HepG2 (cell line): Measurements from ENCODE around the gene TMEM270. TPM values are rescaled to one million over a fixed set of nuclear protein-coding genes. Genes with fewer than 3 reads are reported as not detected.

Source experiments
- ATAC-seq: fragments of 200-7000 bp; cut with Tn5 transposase; 3 replicates; pipeline ENCODE4 v1.9.1; 2020; ENCODE audit warnings: mild to moderate bottlenecking, moderate library complexity
- BruUV-seq: library from RNA; stranded (reverse); fragments of 400-500 nt; replicated peaks from 2 replicates; lab custom pipeline; 2021; lab: Mats Ljungman, UMichigan
- CTCF ChIA-PET: fragments of 300-600 bp; formaldehyde crosslinking; extraction: SDS; loops from one replicate; lab custom pipeline; 2021; ENCODE audit warnings: low total read pairs, inconsistent platforms, low intra/inter-chr PET ratio; lab: Yijun Ruan, JAX
- POLR2A ChIA-PET: fragments of 350-600 bp; sonication (Branson Sonifier 250); formaldehyde crosslinking; loops from one replicate; lab custom pipeline; 2020; ENCODE audit warnings: antibody characterized with exemption, inconsistent platforms; lab: Yijun Ruan, JAX
- DNase-seq: peaks from one replicate; pipeline ENCODE4 v3.0.0-alpha.2; 2015; ENCODE audit warnings: low spot score
- FAIRE-seq: peaks from 3 replicates; lab custom pipeline; 2011; peaks lifted over from hg19 to GRCh38; lab: Jason Lieb, UNC
- H2AFZ ChIP-seq: one replicate; pipeline ENCODE4 v1.6.1; 2011; ENCODE audit warnings: low read length, inconsistent platforms
- H3K27ac ChIP-seq: fragments of 300-600 bp; 3 replicates; pipeline ENCODE4 v1.8.0; 2011; ENCODE audit warnings: mixed run types, mild to moderate bottlenecking, mixed read lengths, low read length, inconsistent platforms; ENCODE audit not compliant: insufficient read depth; ENCODE audit errors: extremely low read length
- H3K27me3 ChIP-seq, 2 experiments: fragments of 200-600 bp in 1 of 2; 2 replicates in 1 of 2; 3 replicates in 1 of 2; pipeline versions ENCODE4 v1.6.0 to v1.8.0; 2011; ENCODE audit warnings: low read length in 2 of 2, mild to moderate bottlenecking in 2 of 2, moderate library complexity in 2 of 2, inconsistent platforms in 1 of 2; ENCODE audit not compliant: insufficient read depth in 2 of 2, control insufficient read depth in 1 of 2
- H3K36me3 ChIP-seq, 2 experiments: fragments of 200-600 bp in 1 of 2; replicated peaks in 1 of 2; 2 replicates in 1 of 2; 3 replicates in 1 of 2; pipeline versions ENCODE4 v1.5.1 to v1.8.0; 2011; ENCODE audit warnings: low read length in 2 of 2, inconsistent platforms in 1 of 2; ENCODE audit not compliant: insufficient read depth in 2 of 2, control insufficient read depth in 1 of 2
- H3K4me1 ChIP-seq: 2 replicates; pipeline ENCODE4 v1.5.1; 2012; ENCODE audit warnings: low read length, inconsistent platforms; ENCODE audit not compliant: insufficient read depth
- H3K4me2 ChIP-seq: 2 replicates; pipeline ENCODE4 v1.6.0; 2011; ENCODE audit warnings: low read depth, low read length, inconsistent platforms
- H3K4me3 ChIP-seq, 3 experiments: fragments of 200-600 bp in 1 of 3; sonication (generic), shearing (Covaris generic) in 1 of 3; replicated peaks in 1 of 3; 2 replicates each; pipeline ENCODE4 v1.5.1; 2011 to 2016; ENCODE audit warnings: low read length in 3 of 3, inconsistent platforms in 2 of 3, low read depth in 2 of 3, mild to moderate bottlenecking in 2 of 3, control low read depth in 1 of 3, mixed read lengths in 1 of 3; ENCODE audit not compliant: insufficient read depth in 1 of 3
- H3K79me2 ChIP-seq: one replicate; pipeline ENCODE4 v1.6.1; 2011; ENCODE audit warnings: low read length, inconsistent platforms; ENCODE audit not compliant: insufficient read depth
- H3K9ac ChIP-seq: 2 replicates; pipeline ENCODE4 v1.6.0; 2011; ENCODE audit warnings: mild to moderate bottlenecking, low read depth, low read length, inconsistent platforms; ENCODE audit not compliant: insufficient read depth
- H3K9me3 ChIP-seq: 2 replicates; pipeline ENCODE4 v1.5.1; 2012; ENCODE audit warnings: mild to moderate bottlenecking, low read length
- H4K20me1 ChIP-seq: 2 replicates; pipeline ENCODE4 v1.6.0; 2011; ENCODE audit warnings: inconsistent platforms, mild to moderate bottlenecking, low read length, moderate library complexity; ENCODE audit not compliant: insufficient read depth
- KLF15 ChIP-seq: sonication (generic); formaldehyde crosslinking; IDR thresholded peaks from 2 replicates; pipeline ENCODE4 v1.8.1; 2023; ENCODE audit warnings: borderline replicate concordance, mild to moderate bottlenecking, inconsistent platforms, missing genetic modification reagents, mixed read lengths
- MNT ChIP-seq: fragments of 450-650 bp; IDR thresholded peaks from 2 replicates; pipeline ENCODE4 v1.6.1; 2016
- STAT6 ChIP-seq: sonication (generic); formaldehyde crosslinking; IDR thresholded peaks from 2 replicates; pipeline ENCODE4 v1.4.0; 2020; ENCODE audit warnings: missing genetic modification reagents, mild to moderate bottlenecking, borderline replicate concordance
- ZFP62 ChIP-seq: sonication (generic); formaldehyde crosslinking; IDR thresholded peaks from 2 replicates; pipeline ENCODE4 v1.4.0; 2020; ENCODE audit warnings: missing genetic modification reagents
- ZNF552 ChIP-seq: sonication (generic); formaldehyde crosslinking; IDR thresholded peaks from 2 replicates; pipeline ENCODE4 v1.9.0; 2022; ENCODE audit warnings: missing genetic modification reagents, mild to moderate bottlenecking, borderline replicate concordance
- ZNF563 ChIP-seq: sonication (generic); formaldehyde crosslinking; IDR thresholded peaks from 2 replicates; pipeline ENCODE4 v1.8.0; 2022; ENCODE audit warnings: mild to moderate bottlenecking, moderate library complexity, missing genetic modification reagents
- ZNF597 ChIP-seq: sonication (generic); formaldehyde crosslinking; IDR thresholded peaks from 2 replicates; pipeline ENCODE4 v1.5.0; 2020; ENCODE audit warnings: missing genetic modification reagents
- ZNF614 ChIP-seq: IDR thresholded peaks from 2 replicates; pipeline ENCODE4 v1.6.1; 2018; ENCODE audit warnings: missing biosample characterization, missing genetic modification reagents, inconsistent platforms, borderline replicate concordance
- ZNF75D ChIP-seq: sonication (generic); formaldehyde crosslinking; IDR thresholded peaks from 2 replicates; pipeline ENCODE4 v1.8.1; 2023; ENCODE audit warnings: missing genetic modification reagents, mild to moderate bottlenecking, borderline replicate concordance
- ZNF775 ChIP-seq: sonication (generic); formaldehyde crosslinking; IDR thresholded peaks from 2 replicates; pipeline ENCODE4 v1.4.0; 2020; ENCODE audit warnings: missing genetic modification reagents, mild to moderate bottlenecking, moderate library complexity, borderline replicate concordance
- ZNF792 ChIP-seq: IDR thresholded peaks from 2 replicates; pipeline ENCODE4 v1.6.1; 2016
- WGBS: methylation state at CpG from one replicate; pipeline ENCODE4 v1.1.6; 2017; ENCODE audit warnings: low lambda C conversion rate; 5-methylcytosine and 5-hydroxymethylcytosine counted together
- in situ Hi-C: cut with HindIII; loops from 2 replicates; pipeline ENCODE4 v1.10.0; 2017; ENCODE audit warnings: low pct_unique_long_range_greater_than_20kb; ENCODE audit not compliant: extremely low pct_ligation_motif_present
- intact Hi-C: fragments of 100-400 bp; cut with micrococcal nuclease; formaldehyde crosslinking; loops from one replicate; pipeline ENCODE4 v1.10.0; 2022; ENCODE audit not compliant: unreplicated experiment
- polyA plus RNA-seq, 8 experiments: library from polyadenylated mRNA; depleted of rRNA in 3 of 8; stranded (reverse) in 7 of 8; unstranded in 1 of 8; fragments of >200 nt; fragmentation: Illumina TruSeq in 4 of 8; extraction: Trizol in 4 of 8; gene quantifications; 2 replicates each; pipeline versions ENCODE4 v1.2.1 to v1.2.3, GENCODE V29; 2011 to 2016; ENCODE audit warnings: low read depth in 4 of 8, missing spikeins in 1 of 8, mixed read lengths in 1 of 8; ENCODE audit not compliant: insufficient read depth in 1 of 8
- total RNA-seq, 5 experiments: library from RNA; depleted of rRNA; stranded (reverse); fragments of >200 nt; fragmentation: Illumina TruSeq; extraction: Trizol; gene quantifications; 2 replicates each; pipeline ENCODE4 v1.2.3, GENCODE V29; 2016; ENCODE audit warnings: low read depth in 1 of 5

TMEM270 gene
- total and polyA plus RNA-seq, 2 of the 13 experiments (the other 11 are each of a cell fraction or from before 2014, with no cell fraction given): not detected

- Histone ChIP-seq H3K4me3 (no peak overlapping the region), H3K9ac (no peak overlapping the region), H2AFZ (no peak overlapping the region), H3K27me3 (peaks cover 2 to 32% of the 10 kb centered on the region in 2 experiments; a peak in 3 of 5 replicates), H3K9me3 (peaks cover 8% of the 10 kb centered on the region), H3K4me1 (no peaks in the 10 kb centered on the region), H3K79me2 (no peaks in the 10 kb centered on the region), H3K4me2 (no peak overlapping the region), H4K20me1 (no peaks in the 10 kb centered on the region), H3K36me3 (no peaks in the 10 kb centered on the region), H3K27ac (no peak overlapping the region)
- FAIRE-seq (no peak), ATAC-seq (no peak), DNase-seq (no peak)
- TF ChIP-seq MNT (peak; percentile 82), ZNF552 (CRISPR knock-in tag) (no peak)
- in situ Hi-C loops: no loop called here
- intact Hi-C loops: loop anchor here (10.0 kb wide), 1 partner anchor 61 kb away; no protein-coding TSS in a partner anchor
- POLR2A ChIA-PET: no interaction called here
- 31% methylated on average over 4 of the region's 22 CpGs for WGBS
- CTCF ChIA-PET: no interaction called here
- no TSS peak for BruUV-seq
Measured at GRCh38 chr7:73893342-73894101, 32.6 kb downstream of the TMEM270 start.

- Histone ChIP-seq H3K79me2 (no peaks in the 10 kb centered on the region), H2AFZ (no peak overlapping the region), H3K4me3 (no peak overlapping the region), H4K20me1 (no peaks in the 10 kb centered on the region), H3K27me3 (peaks cover 2 to 35% of the 10 kb centered on the region in 2 experiments; a peak in 3 of 5 replicates), H3K9me3 (peaks cover 8% of the 10 kb centered on the region), H3K4me1 (no peaks in the 10 kb centered on the region), H3K4me2 (no peak overlapping the region), H3K36me3 (no peaks in the 10 kb centered on the region), H3K27ac (no peak overlapping the region), H3K9ac (no peak overlapping the region)
- in situ Hi-C loops (no loop called here), intact Hi-C loops (loop anchor here (10.0 kb wide), 1 partner anchor 61 kb away; no protein-coding TSS in a partner anchor)
- CTCF ChIA-PET: no interaction called here
- POLR2A ChIA-PET: no interaction called here
- FAIRE-seq: no peak
- ATAC-seq: no peak
- 40% methylated on average over 1 of the region's 6 CpGs for WGBS
- no TSS peak for BruUV-seq
- no peak for DNase-seq
- TF ChIP-seq ZNF597 (CRISPR knock-in tag) (no peak), STAT6 (no peak), ZNF75D (CRISPR knock-in tag) (no peak), ZNF563 (CRISPR knock-in tag) (no peak), ZNF775 (CRISPR knock-in tag) (no peak), KLF15 (CRISPR knock-in tag) (no peak), ZFP62 (CRISPR knock-in tag) (no peak), ZNF792 (no peak), ZNF614 (CRISPR knock-in tag) (no peak)
Measured at GRCh38 chr7:73894166-73894565, 33.2 kb downstream of the TMEM270 start.
